Activated B cell treated with CpG ODN at 0.5 μM for 24 hours (primary cell): ENCODE results near the gene POLE4. TPM values are rescaled to one million over a fixed set of nuclear protein-coding genes. Genes with fewer than 3 reads are reported as not detected.

Source experiments
- ATAC-seq: fragments of 200-7000 bp; cut with Tn5 transposase; one replicate; pipeline ENCODE4 v1.10.0; 2021; ENCODE audit warnings: low read depth, mild to moderate bottlenecking, moderate library complexity
- CTCF ChIA-PET: fragments of 350-600 bp; sonication (Branson Sonifier 250); formaldehyde crosslinking; loops from one replicate; lab custom pipeline; 2021; ENCODE audit warnings: antibody characterized with exemption; lab: Charles Lee
- POLR2A ChIA-PET: fragments of 350-600 bp; sonication (Branson Sonifier 250); formaldehyde crosslinking; loops from one replicate; lab custom pipeline; 2021; ENCODE audit warnings: antibody characterized with exemption; lab: Charles Lee
- DNase-seq: peaks from one replicate; pipeline ENCODE4 v3.0.0; 2022
- H3K27ac Mint-ChIP-seq: one replicate; pipeline ENCODE4 v1.8.0; 2020; ENCODE audit warnings: mixed read lengths
- H3K27me3 Mint-ChIP-seq: one replicate; pipeline ENCODE4 v1.8.0; 2021; ENCODE audit warnings: mixed read lengths
- H3K36me3 Mint-ChIP-seq: one replicate; pipeline ENCODE4 v1.8.0; 2021; ENCODE audit warnings: low read depth, mixed read lengths
- H3K4me1 Mint-ChIP-seq: one replicate; pipeline ENCODE4 v1.8.0; 2021; ENCODE audit warnings: mixed read lengths
- H3K4me3 Mint-ChIP-seq: one replicate; pipeline ENCODE4 v1.8.0; 2020; ENCODE audit warnings: mild to moderate bottlenecking, mixed read lengths
- H3K9me3 Mint-ChIP-seq: one replicate; pipeline ENCODE4 v1.8.0; 2020; ENCODE audit warnings: mixed read lengths
- intact Hi-C: fragments of 100-400 bp; cut with micrococcal nuclease; formaldehyde crosslinking; loops from one replicate; pipeline ENCODE4 v1.15.1; 2024
- total RNA-seq: library from RNA; stranded (reverse); gene quantifications from 2 replicates; pipeline ENCODE4 v1.2.3, GENCODE V29; 2022
- TF ChIP-seq, protein P1 (sequence below): fragments of 200-600 bp; IDR thresholded peaks from one replicate; pipeline ENCODE4 v1.8.0; 2022; ENCODE audit warnings: antibody characterized with exemption, mild to moderate bottlenecking

POLE4 gene
- total RNA-seq, 1 donor from 2014 or later = 61.5 TPM

DNA sequence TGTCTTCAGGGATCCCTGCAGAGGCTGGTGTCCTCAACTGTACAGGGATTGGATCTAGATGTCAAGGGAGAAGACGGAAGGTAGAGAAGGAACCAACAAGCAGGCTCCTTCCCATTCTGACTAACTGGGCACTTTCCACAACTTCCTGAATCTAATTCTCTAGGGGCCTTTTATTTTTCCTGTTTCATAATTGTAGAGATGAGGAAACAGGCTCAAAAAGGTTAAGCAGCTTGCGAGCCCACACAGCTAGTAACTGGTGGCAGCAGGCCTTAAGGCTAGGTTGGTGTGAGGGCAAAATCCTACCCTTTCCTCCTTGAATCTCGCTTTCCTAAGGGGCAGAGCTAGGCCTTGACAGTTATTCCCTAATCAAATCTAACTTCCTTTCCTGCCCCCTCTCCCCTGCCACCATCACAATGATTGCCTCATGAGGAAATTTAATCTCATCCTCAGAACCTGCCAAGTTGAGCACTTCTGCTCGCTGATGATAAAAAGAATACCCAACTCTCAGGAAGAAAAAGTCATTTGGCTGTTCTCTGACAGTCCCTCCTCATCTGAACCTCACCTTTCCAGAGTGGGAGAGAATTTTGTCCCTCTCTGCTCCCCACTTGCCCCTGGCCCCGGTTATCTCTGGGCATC lies 35.7 kb upstream of the POLE4 start:
- CTCF ChIA-PET = interaction anchor here (0.6 to 1.3 kb wide), 4 partner anchors 46 to 141 kb away, joined by 3 to 4 read pairs (median 3); no protein-coding TSS in a partner anchor
- POLR2A ChIA-PET = no interaction called here
- H3K9me3 Mint-ChIP-seq = no peaks in the 10 kb centered on the region
- H3K27me3 Mint-ChIP-seq = no peaks in the 10 kb centered on the region
- DNase-seq (no peak), ATAC-seq (no peak)
- intact Hi-C loops = loop anchor here (5.0 kb wide), 1 partner anchor 130 kb away; no protein-coding TSS in a partner anchor
- TF ChIP-seq, protein P1, sequence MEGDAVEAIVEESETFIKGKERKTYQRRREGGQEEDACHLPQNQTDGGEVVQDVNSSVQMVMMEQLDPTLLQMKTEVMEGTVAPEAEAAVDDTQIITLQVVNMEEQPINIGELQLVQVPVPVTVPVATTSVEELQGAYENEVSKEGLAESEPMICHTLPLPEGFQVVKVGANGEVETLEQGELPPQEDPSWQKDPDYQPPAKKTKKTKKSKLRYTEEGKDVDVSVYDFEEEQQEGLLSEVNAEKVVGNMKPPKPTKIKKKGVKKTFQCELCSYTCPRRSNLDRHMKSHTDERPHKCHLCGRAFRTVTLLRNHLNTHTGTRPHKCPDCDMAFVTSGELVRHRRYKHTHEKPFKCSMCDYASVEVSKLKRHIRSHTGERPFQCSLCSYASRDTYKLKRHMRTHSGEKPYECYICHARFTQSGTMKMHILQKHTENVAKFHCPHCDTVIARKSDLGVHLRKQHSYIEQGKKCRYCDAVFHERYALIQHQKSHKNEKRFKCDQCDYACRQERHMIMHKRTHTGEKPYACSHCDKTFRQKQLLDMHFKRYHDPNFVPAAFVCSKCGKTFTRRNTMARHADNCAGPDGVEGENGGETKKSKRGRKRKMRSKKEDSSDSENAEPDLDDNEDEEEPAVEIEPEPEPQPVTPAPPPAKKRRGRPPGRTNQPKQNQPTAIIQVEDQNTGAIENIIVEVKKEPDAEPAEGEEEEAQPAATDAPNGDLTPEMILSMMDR = no peak
- no peak overlapping the region for H3K27ac Mint-ChIP-seq
- no peak overlapping the region for H3K4me3 Mint-ChIP-seq
- H3K36me3 Mint-ChIP-seq = peaks cover 8% of the 10 kb centered on the region
- H3K4me1 Mint-ChIP-seq = peaks cover 14% of the 10 kb centered on the region

- H3K9me3 Mint-ChIP-seq = no peaks in the 10 kb centered on the region
- peaks cover 21% of the 10 kb centered on the region for H3K36me3 Mint-ChIP-seq
- TF ChIP-seq, protein P1 = no peak
- H3K4me3 Mint-ChIP-seq = no peak overlapping the region
- H3K27me3 Mint-ChIP-seq = no peaks in the 10 kb centered on the region
- peaks cover 9% of the 10 kb centered on the region for H3K4me1 Mint-ChIP-seq
- H3K27ac Mint-ChIP-seq = no peak overlapping the region
- CTCF ChIA-PET = no interaction called here
- intact Hi-C loops = loop anchor here (5.0 kb wide), 1 partner anchor 128 kb away; no protein-coding TSS in a partner anchor
- no peak for DNase-seq
- POLR2A ChIA-PET = no interaction called here
- ATAC-seq = no peak
Observed at GRCh38 chr2:74924463-74925265, 33.8 kb upstream of the POLE4 start.

DNA sequence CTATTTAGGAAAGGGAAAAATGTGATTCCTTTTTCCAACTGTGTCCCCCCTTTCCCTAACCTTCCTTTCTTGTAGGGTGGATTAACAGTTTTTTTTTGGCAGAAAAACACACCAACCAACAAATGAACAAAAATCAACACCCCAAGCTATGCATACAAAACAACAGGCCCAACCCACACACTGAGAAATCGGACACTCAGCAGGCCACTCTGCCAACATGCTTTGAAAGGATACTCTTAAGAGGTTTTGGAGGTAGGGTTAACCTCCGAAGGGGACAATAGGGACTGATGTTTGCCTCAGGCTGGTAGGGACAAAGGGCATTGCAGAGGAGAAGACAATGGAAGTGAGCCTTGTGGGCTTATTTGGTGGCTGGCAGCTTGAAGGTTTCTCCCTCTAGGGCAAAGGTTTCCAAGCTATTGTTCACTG lies 33.1 kb upstream of the POLE4 start:
- no peak overlapping the region for H3K27ac Mint-ChIP-seq
- no peaks in the 10 kb centered on the region for H3K9me3 Mint-ChIP-seq
- DNase-seq = no peak
- peaks cover 28% of the 10 kb centered on the region for H3K36me3 Mint-ChIP-seq
- CTCF ChIA-PET = no interaction called here
- TF ChIP-seq, protein P1 = no peak
- intact Hi-C loops = no loop called here
- peaks cover 8% of the 10 kb centered on the region for H3K4me1 Mint-ChIP-seq
- H3K27me3 Mint-ChIP-seq = no peaks in the 10 kb centered on the region
- no peak for ATAC-seq
- POLR2A ChIA-PET = no interaction called here
- no peak overlapping the region for H3K4me3 Mint-ChIP-seq

- DNase-seq (no peak), ATAC-seq (no peak)
- intact Hi-C loops = no loop called here
- TF ChIP-seq, protein P1 = no peak
- Mint-ChIP-seq H3K4me3 (no peak overlapping the region), H3K27me3 (no peaks in the 10 kb centered on the region), H3K4me1 (peaks cover 5% of the 10 kb centered on the region), H3K36me3 (peaks cover 48% of the 10 kb centered on the region), H3K27ac (no peak overlapping the region), H3K9me3 (no peaks in the 10 kb centered on the region)
- POLR2A ChIA-PET = no interaction called here
- CTCF ChIA-PET = no interaction called here
Observed at GRCh38 chr2:74927621-74928020, 30.8 kb upstream of the POLE4 start.

DNA sequence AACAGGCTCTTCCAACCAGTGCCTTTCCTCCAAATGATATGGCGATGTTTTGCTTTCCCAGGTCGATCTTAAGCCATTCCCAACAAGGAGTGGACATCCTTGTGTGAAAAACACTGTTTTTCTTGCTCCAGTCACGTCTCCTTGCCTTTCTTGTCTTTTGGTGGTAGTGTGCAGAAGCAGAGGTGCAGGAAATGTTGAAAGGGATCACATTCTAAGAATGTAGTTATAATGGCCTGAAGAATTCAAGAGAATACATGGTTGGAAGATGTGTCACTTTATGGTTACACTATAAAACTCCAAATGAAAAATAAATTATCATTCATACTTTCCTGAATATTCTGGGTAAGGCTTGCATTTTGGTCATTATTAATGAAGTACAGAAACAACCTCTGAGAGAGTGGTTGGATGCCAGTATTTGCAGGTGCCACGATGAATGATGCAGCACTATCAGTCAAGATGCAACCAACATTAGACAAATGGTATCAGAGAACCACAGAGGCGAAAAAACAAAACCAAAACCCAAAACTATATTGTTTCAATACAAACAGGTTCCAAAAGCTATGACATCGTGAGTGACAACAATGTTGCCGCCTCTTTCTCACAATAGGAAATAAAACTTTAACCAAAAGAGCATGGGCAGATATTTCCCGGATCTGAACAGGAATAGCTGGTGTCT lies 27.5 kb upstream of the POLE4 start:
- intact Hi-C loops = no loop called here
- Mint-ChIP-seq H3K9me3 (no peaks in the 10 kb centered on the region), H3K36me3 (peaks cover 63% of the 10 kb centered on the region), H3K4me1 (no peaks in the 10 kb centered on the region), H3K4me3 (no peak overlapping the region), H3K27me3 (no peaks in the 10 kb centered on the region), H3K27ac (no peak overlapping the region)
- no peak for DNase-seq
- ChIA-PET POLR2A (no interaction called here), CTCF (no interaction called here)
- TF ChIP-seq, protein P1 = no peak
- no peak for ATAC-seq
